HUES6 (cell line): ENCODE measurements around the gene TFEB.
A peak's percentile ranks its signal among the peaks of the same experiment; 100 is the strongest.

Experiments
- H3K27ac ChIP-seq: 2 replicates; pipeline ENCODE4 v1.7.0; 2013; ENCODE audit warnings: low read depth, mild to moderate bottlenecking, low read length, inconsistent platforms
- H3K27me3 ChIP-seq: 2 replicates; pipeline ENCODE4 v1.6.1; 2013; ENCODE audit warnings: low read length; ENCODE audit not compliant: control insufficient read depth, insufficient read depth
- H3K36me3 ChIP-seq: 2 replicates; pipeline ENCODE4 v1.6.1; 2013; ENCODE audit warnings: low read length; ENCODE audit not compliant: control insufficient read depth, insufficient read depth
- H3K4me1 ChIP-seq: 2 replicates; pipeline ENCODE4 v1.6.1; 2013; ENCODE audit warnings: low read length; ENCODE audit not compliant: control insufficient read depth, insufficient read depth
- H3K4me3 ChIP-seq: 2 replicates; pipeline ENCODE4 v1.5.1; 2013; ENCODE audit warnings: low read depth, low read length
- H3K9ac ChIP-seq: one replicate; pipeline ENCODE4 v1.6.1; 2013; ENCODE audit warnings: mild to moderate bottlenecking, low read length
- H3K9me3 ChIP-seq: 2 replicates; pipeline ENCODE4 v1.6.1; 2013; ENCODE audit warnings: low read depth, low read length; ENCODE audit not compliant: control insufficient read depth, insufficient read depth

TFEB gene

DNA sequence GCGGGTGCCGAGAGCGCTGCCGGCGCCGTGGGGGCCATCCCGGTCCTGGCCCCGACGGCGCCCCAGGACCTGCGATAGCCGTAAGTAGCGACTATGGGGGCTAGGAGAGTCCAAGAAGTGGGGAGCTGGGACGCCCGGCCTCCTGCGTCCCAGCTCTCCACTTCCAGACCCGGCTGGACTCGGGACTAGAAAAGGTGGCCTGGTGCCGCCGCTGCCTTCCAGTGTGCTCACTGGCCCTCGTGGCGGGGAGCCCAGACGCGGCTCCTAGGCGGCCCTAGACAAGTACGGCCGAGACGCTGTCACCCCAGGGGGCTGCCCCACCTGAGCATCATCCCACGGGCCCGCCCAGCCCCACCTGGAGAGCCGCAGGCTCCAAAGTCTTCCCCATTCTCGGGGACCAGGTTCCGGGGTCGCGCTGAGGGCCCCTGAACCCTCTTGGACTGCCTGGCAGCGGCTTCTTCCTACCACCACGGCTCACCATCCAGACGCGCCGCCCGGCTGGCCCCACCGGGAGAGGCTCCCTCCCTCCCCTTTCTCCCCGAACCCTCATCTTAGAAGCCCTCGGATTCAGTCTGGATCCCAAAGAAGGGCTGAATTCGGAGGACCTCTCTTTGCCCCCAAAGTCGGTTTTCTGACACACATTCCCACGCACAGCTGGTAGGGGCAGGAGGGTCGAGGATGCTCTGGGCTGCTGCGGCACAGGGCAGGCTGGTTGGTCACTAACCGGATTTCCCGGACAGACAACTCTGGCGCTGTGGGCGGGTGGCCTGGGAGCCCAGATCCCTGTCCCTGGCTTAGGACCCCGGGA is 98.0 kb downstream of the TFEB start:
- no peaks in the 10 kb centered on the region for H3K9me3 ChIP-seq
- peak overlapping the region; percentile 68 for H3K9ac ChIP-seq
- peak overlapping the region; percentile 92 for H3K4me3 ChIP-seq
- no peak overlapping the region for H3K27ac ChIP-seq
- H3K36me3 ChIP-seq: no peaks in the 10 kb centered on the region
- H3K4me1 ChIP-seq: peaks cover 42% of the 10 kb centered on the region
- peaks cover 62% of the 10 kb centered on the region for H3K27me3 ChIP-seq

DNA sequence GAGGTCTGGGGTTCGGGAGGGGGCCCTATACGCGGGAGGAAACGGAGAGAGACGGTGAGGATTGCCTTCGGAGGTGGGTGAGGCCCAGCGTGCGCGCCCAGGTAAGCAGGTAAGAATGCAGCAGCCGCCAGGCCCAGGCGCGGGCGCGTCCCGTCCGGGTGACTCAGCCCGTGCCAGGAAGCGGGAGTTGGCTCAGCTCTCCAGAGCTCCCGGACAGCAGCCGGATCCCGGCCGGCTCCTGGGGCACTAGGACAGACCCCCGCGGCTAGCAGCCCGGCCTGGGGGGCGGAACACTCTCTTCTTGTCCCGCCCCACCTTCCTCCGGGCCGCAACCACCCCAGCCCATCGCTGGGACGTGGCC is 98.6 kb downstream of the TFEB start:
- H3K4me3 ChIP-seq: peak overlapping the region; percentile 92
- H3K9me3 ChIP-seq: no peaks in the 10 kb centered on the region
- H3K4me1 ChIP-seq: peaks cover 41% of the 10 kb centered on the region
- H3K27ac ChIP-seq: no peak overlapping the region
- peaks cover 61% of the 10 kb centered on the region for H3K27me3 ChIP-seq
- H3K36me3 ChIP-seq: no peaks in the 10 kb centered on the region
- peak overlapping the region; percentile 68 for H3K9ac ChIP-seq

DNA sequence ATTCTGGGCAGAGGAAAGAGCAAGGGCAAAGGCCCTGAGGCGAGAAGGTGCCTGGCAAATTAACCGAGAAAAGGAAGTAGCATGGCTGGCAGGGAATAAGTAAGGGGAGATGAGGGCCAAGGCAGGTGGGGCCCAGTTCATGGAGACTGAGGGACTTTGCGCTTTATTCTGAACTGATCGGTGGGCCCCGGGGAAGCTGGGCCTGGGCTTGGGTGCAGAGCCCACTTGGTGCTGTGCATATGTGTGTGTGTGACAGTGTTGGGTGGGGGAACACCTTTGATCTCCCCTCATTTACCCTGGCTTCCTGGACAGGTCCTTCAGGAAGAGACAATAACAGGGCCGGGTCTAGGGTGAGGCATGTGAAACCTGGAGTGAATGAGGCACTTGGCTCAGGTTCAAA is 100.0 kb downstream of the TFEB start:
- Histone ChIP-seq H3K9me3 (no peaks in the 10 kb centered on the region), H3K36me3 (no peaks in the 10 kb centered on the region), H3K4me1 (peaks cover 30% of the 10 kb centered on the region), H3K27ac (no peak overlapping the region), H3K27me3 (peaks cover 49% of the 10 kb centered on the region), H3K9ac (no peak overlapping the region), H3K4me3 (no peak overlapping the region)

DNA sequence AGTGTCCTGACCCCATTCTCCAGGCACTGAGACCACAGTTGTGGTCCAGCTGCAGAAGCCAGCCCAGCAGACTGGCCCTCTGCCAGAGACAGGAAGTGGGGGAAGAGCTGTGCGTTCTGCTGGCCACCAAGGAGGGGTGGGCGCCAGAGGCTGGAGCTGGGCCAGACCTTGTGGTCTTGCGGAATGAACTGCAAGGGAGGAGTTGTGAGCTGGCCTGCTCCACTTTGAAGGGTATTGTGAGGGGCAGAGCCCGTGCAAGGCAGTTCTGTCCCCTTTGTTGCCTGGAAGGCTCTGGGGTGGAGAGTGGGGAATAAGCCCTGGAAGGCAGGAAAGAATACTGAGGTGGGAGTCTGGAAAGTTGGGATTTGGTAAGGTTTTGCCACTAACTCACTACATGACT is 100.8 kb downstream of the TFEB start:
- Histone ChIP-seq H3K36me3 (no peaks in the 10 kb centered on the region), H3K9me3 (no peaks in the 10 kb centered on the region), H3K9ac (no peak overlapping the region), H3K27me3 (peaks cover 42% of the 10 kb centered on the region), H3K4me1 (peaks cover 23% of the 10 kb centered on the region), H3K4me3 (no peak overlapping the region), H3K27ac (no peak overlapping the region)
